Subcutaneous abdominal adipose tissue (tissue), 5 donors: ENCODE measurements around the gene RBM7.

Source experiments
- H3K27ac ChIP-seq: one replicate; pipeline ENCODE4 v1.7.0; 2013; ENCODE audit warnings: low read depth, mild to moderate bottlenecking, inconsistent platforms, low read length, moderate library complexity
- H3K27me3 ChIP-seq, 5 donors: one replicate each; pipeline ENCODE4 v1.7.0; 2013; ENCODE audit warnings: low read length in 5 of 5, inconsistent platforms in 1 of 5; ENCODE audit not compliant: control insufficient read depth in 5 of 5, insufficient read depth in 4 of 5
- H3K36me3 ChIP-seq, 5 donors: one replicate each; pipeline ENCODE4 v1.7.0; 2013; ENCODE audit warnings: low read length in 5 of 5; ENCODE audit not compliant: control insufficient read depth in 5 of 5, insufficient read depth in 5 of 5
- H3K4me1 ChIP-seq, 5 donors: one replicate each; pipeline ENCODE4 v1.7.0; 2013; ENCODE audit warnings: low read length in 5 of 5, mild to moderate bottlenecking in 3 of 5, moderate library complexity in 1 of 5; ENCODE audit not compliant: control insufficient read depth in 5 of 5, insufficient read depth in 5 of 5
- H3K4me3 ChIP-seq, 5 donors: one replicate each; pipeline ENCODE4 v1.7.0; 2013; ENCODE audit warnings: low read length in 5 of 5, low read depth in 1 of 5
- H3K9ac ChIP-seq, 5 donors: one replicate each; pipeline ENCODE4 v1.7.0; 2013; ENCODE audit warnings: low read length in 5 of 5, mild to moderate bottlenecking in 4 of 5, moderate library complexity in 3 of 5
- H3K9me3 ChIP-seq, 5 donors: one replicate each; pipeline ENCODE4 v1.7.0; 2013; ENCODE audit warnings: low read length in 5 of 5; ENCODE audit not compliant: control insufficient read depth in 5 of 5
- donor health status: healthy.
- donor health status: healthy.
- donor health status: healthy.
- donor health status: healthy.
- donor health status: healthy.

RBM7 gene

DNA sequence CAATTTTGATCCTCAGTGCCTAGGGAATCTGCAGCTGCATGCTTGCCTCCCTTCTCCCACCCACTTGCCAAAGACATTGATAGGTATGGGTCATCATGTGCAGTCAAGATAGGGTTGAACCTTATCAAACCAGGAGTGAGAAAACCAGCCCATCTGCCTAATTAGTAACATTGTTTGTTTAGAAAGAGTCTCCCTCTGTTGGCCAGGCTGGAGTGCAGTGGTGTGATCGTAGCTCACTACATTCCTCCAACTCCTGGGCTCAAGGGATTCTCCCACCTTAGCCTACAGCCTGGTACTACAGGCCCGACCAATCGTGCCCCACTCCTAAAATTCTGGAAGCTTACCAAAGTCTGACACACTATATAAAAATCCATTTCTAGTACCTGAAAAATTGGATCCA lies 4.7 kb upstream of the RBM7 start:
- Histone ChIP-seq H3K4me3 (no peak overlapping the region), H3K9me3 (no peaks in the 10 kb centered on the region), H3K9ac (no peak overlapping the region), H3K4me1 (peaks cover 0 to 14% (median 12%) of the 10 kb centered on the region in 5 donors), H3K36me3 (no peaks in the 10 kb centered on the region), H3K27me3 (no peaks in the 10 kb centered on the region), H3K27ac (no peak overlapping the region)

DNA sequence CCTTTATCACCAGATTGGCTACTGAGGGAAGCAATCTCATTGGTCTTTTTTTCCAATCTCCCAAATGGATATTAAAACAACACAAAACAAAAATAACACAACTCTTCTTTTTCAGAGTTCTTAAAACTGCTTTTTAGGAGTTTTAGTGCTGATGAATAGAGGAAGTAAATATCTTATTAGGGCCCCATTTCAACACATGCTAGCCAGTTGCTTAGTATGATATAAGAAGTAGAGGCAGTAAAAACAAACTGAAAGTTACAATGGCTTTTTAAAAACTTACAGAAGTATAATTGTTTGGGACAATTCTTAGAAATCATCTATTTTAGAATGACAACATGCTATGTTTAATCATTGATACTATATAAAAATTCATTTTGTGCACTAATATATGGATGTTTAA lies 3.5 kb upstream of the RBM7 start:
- no peaks in the 10 kb centered on the region for H3K9me3 ChIP-seq
- no peaks in the 10 kb centered on the region for H3K36me3 ChIP-seq
- no peak overlapping the region for H3K9ac ChIP-seq
- no peaks in the 10 kb centered on the region for H3K27me3 ChIP-seq
- no peak overlapping the region for H3K27ac ChIP-seq
- peaks cover 0 to 22% (median 17%) of the 10 kb centered on the region in 5 donors for H3K4me1 ChIP-seq
- H3K4me3 ChIP-seq: no peak overlapping the region

DNA sequence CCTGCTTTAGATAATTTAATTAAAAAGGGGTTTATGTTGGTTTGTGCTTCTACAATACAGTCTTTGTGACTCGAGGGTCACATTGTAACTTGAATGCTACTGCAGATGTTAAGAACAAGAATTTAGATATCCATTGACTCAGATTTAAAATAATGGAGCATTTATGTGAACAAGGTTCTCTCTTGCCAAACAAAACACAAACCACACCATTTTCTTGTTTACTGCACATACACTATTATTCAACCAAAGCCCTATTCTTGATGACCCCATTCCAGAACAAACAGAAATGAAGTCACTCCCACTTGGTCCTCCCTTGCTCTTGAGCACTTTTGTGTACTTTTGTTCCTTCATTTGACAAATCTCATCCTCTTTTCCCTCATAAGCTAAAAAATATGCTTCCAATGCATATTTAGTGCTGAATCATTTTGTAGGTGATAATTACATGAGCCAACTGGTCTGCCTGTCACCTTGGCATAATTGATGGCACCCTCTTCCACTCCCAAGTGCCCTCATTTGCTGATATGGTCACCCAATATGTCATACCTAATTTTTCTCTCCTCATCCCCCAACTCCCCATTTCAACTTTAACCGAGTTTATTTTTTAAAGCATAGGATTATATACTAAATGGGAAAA lies 3.0 kb upstream of the RBM7 start:
- H3K9me3 ChIP-seq: no peaks in the 10 kb centered on the region
- no peak overlapping the region for H3K27ac ChIP-seq
- no peaks in the 10 kb centered on the region for H3K27me3 ChIP-seq
- peaks cover 0 to 24% (median 18%) of the 10 kb centered on the region in 5 donors for H3K4me1 ChIP-seq
- no peak overlapping the region for H3K4me3 ChIP-seq
- H3K36me3 ChIP-seq: no peaks in the 10 kb centered on the region
- no peak overlapping the region for H3K9ac ChIP-seq

DNA sequence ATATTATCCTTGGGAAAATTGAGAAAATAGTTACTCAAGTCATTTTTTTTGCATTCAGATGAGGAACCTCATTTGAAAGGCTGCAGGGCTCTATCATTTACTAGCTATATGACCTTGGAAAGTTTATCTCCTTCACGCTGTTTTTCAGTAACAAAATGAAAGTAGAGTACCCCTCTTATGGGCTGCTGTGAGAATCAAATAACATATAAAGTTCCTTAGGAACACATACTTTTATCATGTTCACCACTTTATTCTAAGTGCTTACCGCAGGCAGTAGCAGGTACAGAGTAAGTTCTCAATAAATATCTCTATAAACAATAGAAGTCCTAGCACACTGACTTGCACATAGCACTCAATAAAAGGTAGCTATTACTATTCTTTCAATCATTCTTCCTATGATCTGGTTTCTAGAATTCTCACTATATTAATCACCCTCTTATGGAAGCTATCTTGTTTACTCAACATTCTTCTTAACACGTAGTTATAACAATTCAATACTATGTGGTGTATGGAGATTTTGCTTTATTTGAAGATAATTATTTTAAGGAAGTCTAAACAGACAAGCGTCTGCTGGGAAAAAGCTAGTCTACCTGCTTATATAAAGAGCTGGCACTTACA lies 2.1 kb upstream of the RBM7 start:
- H3K36me3 ChIP-seq: no peaks in the 10 kb centered on the region
- peak overlapping the region in 1 of 5 donors; percentile 98 for H3K9ac ChIP-seq
- H3K9me3 ChIP-seq: no peaks in the 10 kb centered on the region
- peaks cover 0 to 28% (median 18%) of the 10 kb centered on the region in 5 donors for H3K4me1 ChIP-seq
- H3K27ac ChIP-seq: no peak overlapping the region
- H3K27me3 ChIP-seq: no peaks in the 10 kb centered on the region
- no peak overlapping the region for H3K4me3 ChIP-seq

DNA sequence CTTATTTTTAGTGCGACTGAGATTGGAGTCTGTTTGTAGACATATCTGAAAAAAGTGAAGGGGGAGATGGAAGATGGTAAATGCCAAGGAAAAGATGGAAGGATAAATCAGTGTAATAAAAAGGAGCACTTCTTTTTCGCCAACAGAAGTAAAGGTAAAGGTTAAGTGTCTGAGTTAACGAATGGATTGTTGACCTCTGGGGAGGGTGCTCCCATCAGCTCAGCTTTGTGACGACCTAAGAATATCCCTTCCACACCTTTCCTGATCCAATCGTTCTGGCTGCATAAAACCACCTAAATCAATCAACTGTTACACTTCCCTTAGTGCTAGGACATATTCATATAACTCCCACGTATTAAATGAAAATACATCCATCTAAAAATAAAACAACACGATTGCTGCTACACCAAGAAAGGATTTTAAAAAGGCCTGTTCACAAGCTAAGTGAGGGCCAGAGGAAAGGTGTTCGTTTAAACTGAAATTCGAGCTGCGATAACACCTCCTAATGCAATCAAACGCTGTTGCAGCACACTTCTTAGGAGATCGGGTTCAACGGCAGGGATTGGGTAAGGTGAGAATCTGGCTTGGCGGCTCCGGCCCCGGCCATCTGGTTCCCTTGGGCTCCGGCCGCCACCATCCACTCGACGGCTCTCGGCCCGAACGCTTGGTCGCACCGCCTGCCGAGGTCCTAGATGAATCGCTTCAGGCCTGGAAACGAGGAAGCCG lies 813 bp upstream of the RBM7 start:
- Histone ChIP-seq H3K27ac (peak overlapping the region; percentile 99), H3K36me3 (peaks cover 0 to 4% (median 0%) of the 10 kb centered on the region in 5 donors), H3K9ac (peak overlapping the region; percentile 95 to 99 (median 98)), H3K9me3 (no peaks in the 10 kb centered on the region), H3K4me3 (peak overlapping the region; percentile 87 to 98 (median 90)), H3K4me1 (peaks cover 0 to 28% (median 24%) of the 10 kb centered on the region in 5 donors), H3K27me3 (no peaks in the 10 kb centered on the region)

DNA sequence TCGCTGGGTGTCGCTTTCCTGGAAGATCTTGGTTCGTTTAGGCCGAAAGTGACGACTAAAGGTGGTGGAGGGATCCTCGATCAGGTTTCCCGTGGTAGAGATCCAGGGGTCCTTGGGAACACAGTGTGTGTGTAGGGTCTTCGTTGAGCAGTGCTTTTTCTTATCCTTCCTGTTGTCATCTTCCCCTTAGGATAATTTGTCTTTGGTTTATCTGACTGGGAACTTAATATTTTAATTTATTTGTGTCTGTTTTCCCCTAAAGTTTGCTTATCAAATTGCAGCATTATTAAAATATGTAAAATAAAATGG lies 403 bp downstream of the RBM7 start:
- H3K27me3 ChIP-seq: no peaks in the 10 kb centered on the region
- H3K4me1 ChIP-seq: peaks cover 2 to 32% (median 26%) of the 10 kb centered on the region in 5 donors

DNA sequence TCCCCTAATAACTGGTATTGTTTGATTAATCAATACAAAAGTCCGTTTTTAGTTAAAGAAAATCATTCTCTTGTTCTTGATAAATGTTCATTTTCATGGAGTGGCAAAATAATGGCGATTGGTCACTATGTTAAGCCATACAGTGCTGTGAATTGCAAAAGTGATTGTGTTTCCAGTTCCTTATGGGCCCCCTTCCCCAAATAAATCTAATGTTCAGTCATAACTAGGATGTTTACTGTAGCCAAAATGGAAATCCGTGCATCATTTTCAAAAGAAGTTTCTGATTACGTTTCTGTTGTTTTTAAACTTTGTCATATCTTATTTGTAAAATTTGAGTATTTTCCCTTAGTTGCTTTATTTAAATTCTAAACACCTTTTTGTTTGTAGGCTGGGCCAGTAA lies 845 bp downstream of the RBM7 start:
- Histone ChIP-seq H3K9me3 (no peaks in the 10 kb centered on the region), H3K27me3 (no peaks in the 10 kb centered on the region), H3K27ac (peak overlapping the region; percentile 99), H3K36me3 (peaks cover 3 to 15% (median 11%) of the 10 kb centered on the region in 5 donors), H3K9ac (peak overlapping the region; percentile 94 to 99 (median 98)), H3K4me1 (peaks cover 2 to 32% (median 26%) of the 10 kb centered on the region in 5 donors), H3K4me3 (peak overlapping the region; percentile 89 to 98 (median 93))

More for the DNA sequence above, 403 bp downstream of the RBM7 start:
- peak overlapping the region; percentile 89 to 98 (median 93) for H3K4me3 ChIP-seq
- H3K27ac ChIP-seq: peak overlapping the region; percentile 99
- peak overlapping the region; percentile 94 to 99 (median 98) for H3K9ac ChIP-seq
- peaks cover 0 to 10% (median 7%) of the 10 kb centered on the region in 5 donors for H3K36me3 ChIP-seq
- no peaks in the 10 kb centered on the region for H3K9me3 ChIP-seq

DNA sequence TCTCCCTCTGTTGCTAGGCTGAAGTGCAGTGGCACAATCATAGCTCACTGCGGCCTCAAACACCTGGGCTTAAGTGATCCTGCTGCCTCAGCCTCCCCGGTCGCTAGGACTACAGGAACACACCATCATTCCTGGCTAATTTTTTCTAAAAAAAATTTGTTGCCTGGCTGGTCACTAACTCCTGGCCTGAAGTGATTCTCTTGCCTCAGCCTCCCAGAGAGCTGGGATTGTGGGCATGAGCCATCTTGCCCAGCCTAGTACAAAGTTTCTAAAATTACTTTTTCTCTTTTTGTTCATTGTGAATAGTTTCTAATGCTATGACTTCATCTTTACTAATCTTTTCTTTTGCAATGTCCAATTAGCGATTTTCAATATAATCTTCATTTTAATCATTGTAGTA lies 12.5 kb downstream of the RBM7 start:
- H3K36me3 ChIP-seq: peaks cover 13 to 28% (median 17%) of the 10 kb centered on the region in 5 donors
- no peaks in the 10 kb centered on the region for H3K9me3 ChIP-seq
- H3K27me3 ChIP-seq: no peaks in the 10 kb centered on the region
- no peaks in the 10 kb centered on the region for H3K4me1 ChIP-seq
- no peak overlapping the region for H3K9ac ChIP-seq
- H3K27ac ChIP-seq: no peak overlapping the region
- no peak overlapping the region for H3K4me3 ChIP-seq

DNA sequence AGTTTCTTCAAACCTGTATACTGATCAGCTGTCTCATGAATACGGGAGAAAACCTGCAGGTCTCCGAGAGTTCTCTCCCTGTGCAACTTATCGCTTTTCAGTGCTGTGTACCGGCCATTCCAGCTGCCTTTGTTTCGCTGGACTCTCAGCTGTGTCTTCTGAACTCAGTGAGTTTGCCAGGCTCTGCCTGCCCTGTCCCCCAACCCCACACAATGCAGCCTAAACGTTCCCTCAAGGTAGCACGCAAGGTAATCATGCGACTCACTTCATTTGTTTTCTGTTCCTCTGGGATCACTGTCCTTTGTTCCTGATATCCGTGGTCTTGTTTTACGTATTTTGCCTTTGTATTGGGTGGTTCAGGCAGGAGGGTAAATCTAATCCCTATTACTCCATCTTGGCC lies 13.5 kb downstream of the RBM7 start:
- no peak overlapping the region for H3K27ac ChIP-seq
- no peak overlapping the region for H3K4me3 ChIP-seq
- no peak overlapping the region for H3K9ac ChIP-seq
- H3K4me1 ChIP-seq: no peaks in the 10 kb centered on the region
- H3K27me3 ChIP-seq: no peaks in the 10 kb centered on the region
- H3K36me3 ChIP-seq: peaks cover 4 to 20% (median 13%) of the 10 kb centered on the region in 5 donors
- no peaks in the 10 kb centered on the region for H3K9me3 ChIP-seq

DNA sequence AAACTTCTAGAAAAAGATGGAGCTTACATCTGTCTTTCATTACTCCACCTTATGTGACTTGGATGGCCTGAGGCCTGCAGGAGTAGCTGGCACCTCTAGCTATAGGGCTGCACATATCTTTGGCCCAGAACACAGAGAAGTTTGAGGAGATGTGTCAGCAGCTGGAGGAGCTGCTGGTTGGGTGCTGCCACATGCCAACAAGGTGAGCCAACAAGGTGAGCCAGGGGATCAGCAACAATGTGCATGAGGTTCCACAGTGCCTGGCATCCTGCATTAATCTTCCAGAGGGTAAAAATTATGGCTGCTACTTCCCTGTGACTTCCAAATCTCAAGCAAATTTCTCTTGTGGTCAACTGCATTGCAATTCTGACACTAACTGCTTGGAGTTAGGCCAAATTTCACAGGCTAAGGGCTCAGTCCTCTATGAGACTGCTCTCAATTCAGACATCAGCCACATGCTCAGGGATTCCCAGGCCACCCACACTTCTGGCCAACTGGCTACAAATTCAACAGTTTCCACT lies 16.0 kb downstream of the RBM7 start:
- Histone ChIP-seq H3K4me1 (no peaks in the 10 kb centered on the region), H3K36me3 (peaks cover 0 to 4% (median 3%) of the 10 kb centered on the region in 5 donors), H3K27ac (no peak overlapping the region)

More for the DNA sequence above, 16.0 kb downstream of the RBM7 start:
- Histone ChIP-seq H3K27me3 (no peaks in the 10 kb centered on the region), H3K9me3 (no peaks in the 10 kb centered on the region), H3K9ac (no peak overlapping the region), H3K4me3 (no peak overlapping the region)
